HepG2 (cell line): ENCODE results near the gene B3GNT9. TPM values are rescaled to one million over a fixed set of nuclear protein-coding genes. Genes with fewer than 3 reads are reported as not detected.
A peak's percentile ranks its signal among the peaks of the same experiment; 100 is the strongest.

ENCODE experiments used
- AKNA ChIP-seq: sonication (generic); formaldehyde crosslinking; IDR thresholded peaks from 2 replicates; pipeline ENCODE4 v1.4.0; 2020; ENCODE audit warnings: missing genetic modification reagents, borderline replicate concordance
- CENPT ChIP-seq: sonication (generic); formaldehyde crosslinking; IDR thresholded peaks from 2 replicates; pipeline ENCODE4 v1.8.0; 2022; ENCODE audit warnings: low read depth, mild to moderate bottlenecking, moderate library complexity, missing genetic modification reagents
- ERF ChIP-seq: IDR thresholded peaks from 2 replicates; pipeline ENCODE4 v1.6.1; 2018; ENCODE audit warnings: missing biosample characterization, missing genetic modification reagents
- HBP1 ChIP-seq: IDR thresholded peaks from 2 replicates; pipeline ENCODE4 v1.6.1; 2016; ENCODE audit warnings: low read depth, control low read depth
- HDAC6 ChIP-seq: fragments of 200-600 bp; sonication (generic); IDR thresholded peaks from 2 replicates; pipeline ENCODE4 v1.7.0; 2017; ENCODE audit warnings: mild to moderate bottlenecking, antibody characterized with exemption, low read length, low read depth
- KLF15 ChIP-seq: sonication (generic); formaldehyde crosslinking; IDR thresholded peaks from 2 replicates; pipeline ENCODE4 v1.8.1; 2023; ENCODE audit warnings: borderline replicate concordance, mild to moderate bottlenecking, inconsistent platforms, missing genetic modification reagents, mixed read lengths
- MAFF ChIP-seq: IDR thresholded peaks from 2 replicates; pipeline ENCODE4 v1.6.1; 2011; ENCODE audit warnings: low read depth, low read length, improper control_type of control experiment
- NFE2 ChIP-seq: sonication (generic); formaldehyde crosslinking; IDR thresholded peaks from 2 replicates; pipeline ENCODE4 v1.4.0; 2020; ENCODE audit warnings: missing genetic modification reagents
- NFYB ChIP-seq: sonication (generic); formaldehyde crosslinking; IDR thresholded peaks from 2 replicates; pipeline ENCODE4 v1.4.0; 2020; ENCODE audit warnings: missing genetic modification reagents
- PHF5A ChIP-seq: IDR thresholded peaks from one replicate; pipeline ENCODE4 v1.6.1; 2018; ENCODE audit warnings: low read depth, missing genetic modification reagents; ENCODE audit not compliant: unreplicated experiment
- PRDM10 ChIP-seq: sonication (generic); formaldehyde crosslinking; IDR thresholded peaks from 2 replicates; pipeline ENCODE4 v1.4.0; 2020; ENCODE audit warnings: low read depth, missing genetic modification reagents
- RFX5 ChIP-seq: IDR thresholded peaks from 2 replicates; pipeline ENCODE4 v1.6.1; 2011; ENCODE audit warnings: low read depth, low read length, improper control_type of control experiment
- SAP130 ChIP-seq: IDR thresholded peaks from 2 replicates; pipeline ENCODE4 v1.6.1; 2016; ENCODE audit warnings: low read depth
- SIN3B ChIP-seq: fragments of 150-350 bp; IDR thresholded peaks from 2 replicates; pipeline ENCODE4 v1.6.1; 2014; ENCODE audit warnings: low read length
- SMAD9 ChIP-seq: sonication (generic); formaldehyde crosslinking; IDR thresholded peaks from 2 replicates; pipeline ENCODE4 v1.5.1; 2020; ENCODE audit warnings: mild to moderate bottlenecking, missing genetic modification reagents
- SP2 ChIP-seq: sonication (generic); formaldehyde crosslinking; IDR thresholded peaks from 2 replicates; pipeline ENCODE4 v1.5.1; 2020; ENCODE audit warnings: mild to moderate bottlenecking, missing genetic modification reagents
- TARDBP ChIP-seq: sonication (generic); formaldehyde crosslinking; IDR thresholded peaks from 2 replicates; pipeline ENCODE4 v1.8.0; 2022; ENCODE audit warnings: mild to moderate bottlenecking, missing genetic modification reagents
- TBP ChIP-seq: sonication (generic); formaldehyde crosslinking; IDR thresholded peaks from 2 replicates; pipeline ENCODE4 v1.5.0; 2020; ENCODE audit warnings: missing genetic modification reagents
- ZNF180 ChIP-seq: sonication (generic); formaldehyde crosslinking; IDR thresholded peaks from 2 replicates; pipeline ENCODE4 v1.4.0; 2020; ENCODE audit warnings: low read depth, missing genetic modification reagents, borderline replicate concordance
- ZNF563 ChIP-seq: sonication (generic); formaldehyde crosslinking; IDR thresholded peaks from 2 replicates; pipeline ENCODE4 v1.8.0; 2022; ENCODE audit warnings: mild to moderate bottlenecking, moderate library complexity, missing genetic modification reagents
- ZNF777 ChIP-seq: sonication (generic); formaldehyde crosslinking; IDR thresholded peaks from 2 replicates; pipeline ENCODE4 v1.4.0; 2020; ENCODE audit warnings: missing genetic modification reagents
- polyA plus RNA-seq, 8 experiments: library from polyadenylated mRNA; depleted of rRNA in 3 of 8; stranded (reverse) in 7 of 8; unstranded in 1 of 8; fragments of >200 nt; fragmentation: Illumina TruSeq in 4 of 8; extraction: Trizol in 4 of 8; gene quantifications; 2 replicates each; pipeline versions ENCODE4 v1.2.1 to v1.2.3, GENCODE V29; 2011 to 2016; ENCODE audit warnings: low read depth in 4 of 8, missing spikeins in 1 of 8, mixed read lengths in 1 of 8; ENCODE audit not compliant: insufficient read depth in 1 of 8
- total RNA-seq, 5 experiments: library from RNA; depleted of rRNA; stranded (reverse); fragments of >200 nt; fragmentation: Illumina TruSeq; extraction: Trizol; gene quantifications; 2 replicates each; pipeline ENCODE4 v1.2.3, GENCODE V29; 2016; ENCODE audit warnings: low read depth in 1 of 5

The B3GNT9 gene
- total and polyA plus RNA-seq, 2 of the 13 experiments (the other 11 are each of a cell fraction or from before 2014, with no cell fraction given): 1.5 to 3.1 TPM

- TF ChIP-seq AKNA (no peak; the same call in 1 of the 2 replicates), CENPT (CRISPR knock-in tag) (no peak), NFYB (CRISPR knock-in tag) (no peak), KLF15 (CRISPR knock-in tag) (no peak), ZNF180 (no peak), PRDM10 (CRISPR knock-in tag) (no peak), SP2 (CRISPR knock-in tag) (peak; percentile 71), SIN3B (peak; percentile 62; the same call in 1 of the 2 replicates), SAP130 (peak; percentile 99), ERF (CRISPR knock-in tag) (peak; percentile 92), PHF5A (CRISPR knock-in tag) (peak; percentile 43), HBP1 (CRISPR knock-in tag) (peak; percentile 68; the same call in 1 of the 2 replicates), TBP (no peak), ZNF777 (CRISPR knock-in tag) (no peak; the same call in 1 of the 2 replicates), SMAD9 (CRISPR knock-in tag) (0 out of 2 replicates have a peak, but pooled peaks have one; percentile 9), RFX5 (0 out of 2 replicates have a peak, but pooled peaks have one; percentile 47), NFE2 (CRISPR knock-in tag) (no peak), TARDBP (peak; percentile 63; the same call in 1 of the 2 replicates), HDAC6 (no peak), ZNF563 (CRISPR knock-in tag) (peak; percentile 94; the same call in 1 of the 2 replicates), MAFF (0 out of 2 replicates have a peak, but pooled peaks have one; percentile 1)
Observed at GRCh38 chr16:67191995-67192681, 41.3 kb upstream of the B3GNT9 start, which contains the start of gene E2F4 (continued).
